CD4-positive, alpha-beta T cell treated with Interleukin-4 for 1 hour (primary cell): Measurements from ENCODE around the gene ATF6.
"Not testable (repeated sequence)": the region's sequence is repeated elsewhere in the genome, so short reads cannot be mapped to it uniquely, and the experiment has no call there.

Source experiments
- DNase-seq, 2 donors: peaks; one replicate each; pipeline ENCODE4 v3.0.0-alpha.2; 2020 to 2022

Gene ATF6

GRCh38 chr1:161781995-161782394 lies 15.9 kb downstream of the ATF6 start:
- DNase-seq = no peak

DNA sequence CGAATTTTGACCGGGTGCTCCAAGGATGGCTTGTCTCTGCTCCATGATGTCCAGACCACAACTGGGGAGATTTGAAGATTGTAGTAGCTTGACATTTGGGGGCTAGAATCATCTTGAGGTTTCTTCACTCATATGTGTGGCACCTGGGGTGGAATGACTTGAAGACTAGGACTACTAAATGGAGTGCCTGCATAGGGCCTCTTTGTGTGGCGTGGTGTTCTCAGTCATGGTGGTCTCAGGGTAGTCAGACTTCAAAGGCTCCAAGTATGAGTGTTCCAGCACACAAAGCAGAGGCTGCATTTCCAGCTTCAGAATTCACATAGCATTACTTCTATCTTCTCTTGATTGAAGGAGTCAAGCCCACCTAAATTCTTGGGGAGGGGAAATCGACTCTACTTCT lies 16.8 kb downstream of the ATF6 start:
- no peak for DNase-seq

- no peak for DNase-seq
Observed at GRCh38 chr1:161784968-161785367, 18.8 kb downstream of the ATF6 start.

DNA sequence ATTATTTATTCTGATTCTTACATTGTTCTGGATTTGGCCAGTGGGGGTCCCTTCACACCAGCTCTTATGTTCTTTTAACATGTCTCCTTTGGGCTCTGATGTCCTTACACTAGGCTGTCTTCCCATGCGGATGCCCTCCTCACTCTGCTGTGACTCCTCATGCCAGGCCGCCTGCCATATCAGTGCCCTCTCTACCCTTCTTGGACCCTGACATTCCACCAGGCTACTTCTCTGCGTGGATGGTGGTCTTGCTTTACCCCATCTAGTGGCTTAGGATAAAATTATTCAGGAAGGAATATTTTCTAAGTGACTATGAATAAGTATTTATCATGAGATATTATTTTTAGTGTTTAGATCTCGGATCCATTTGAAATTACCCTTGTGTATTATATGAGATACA lies 21.2 kb downstream of the ATF6 start:
- DNase-seq = no peak

DNA sequence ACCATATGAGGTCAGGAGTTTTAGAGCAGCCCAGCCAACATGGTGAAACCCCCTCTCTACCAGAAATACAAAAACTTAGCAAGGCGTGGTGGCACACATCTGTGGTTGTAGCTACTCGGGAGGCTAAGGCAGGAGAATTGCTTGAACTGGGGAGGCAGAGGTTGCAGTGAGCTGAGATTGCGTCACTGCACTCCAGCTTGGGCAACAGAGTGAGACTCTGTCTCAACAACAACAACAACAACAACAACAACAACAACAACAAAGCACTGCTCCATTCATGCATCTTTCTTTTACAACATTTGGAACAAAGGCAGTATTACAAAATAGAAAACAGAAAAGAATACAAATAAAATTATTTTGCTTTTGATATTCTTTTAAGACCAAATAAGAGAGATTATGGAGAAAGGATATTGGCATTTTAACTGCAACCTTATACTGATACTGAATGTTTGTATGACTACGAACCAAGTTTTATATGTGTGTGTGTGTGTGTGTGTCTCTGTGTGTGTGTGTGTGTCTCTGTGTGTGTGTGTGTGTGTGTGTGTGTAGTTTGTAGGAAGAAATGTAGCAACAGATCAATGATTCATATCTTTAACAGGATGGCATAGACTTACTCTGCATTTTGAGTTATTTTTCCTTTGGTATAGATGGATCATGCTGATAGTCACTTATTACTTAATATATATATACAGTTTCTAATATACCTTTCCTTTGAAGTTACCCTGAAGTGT lies 24.6 kb downstream of the ATF6 start:
- no peak for DNase-seq

DNA sequence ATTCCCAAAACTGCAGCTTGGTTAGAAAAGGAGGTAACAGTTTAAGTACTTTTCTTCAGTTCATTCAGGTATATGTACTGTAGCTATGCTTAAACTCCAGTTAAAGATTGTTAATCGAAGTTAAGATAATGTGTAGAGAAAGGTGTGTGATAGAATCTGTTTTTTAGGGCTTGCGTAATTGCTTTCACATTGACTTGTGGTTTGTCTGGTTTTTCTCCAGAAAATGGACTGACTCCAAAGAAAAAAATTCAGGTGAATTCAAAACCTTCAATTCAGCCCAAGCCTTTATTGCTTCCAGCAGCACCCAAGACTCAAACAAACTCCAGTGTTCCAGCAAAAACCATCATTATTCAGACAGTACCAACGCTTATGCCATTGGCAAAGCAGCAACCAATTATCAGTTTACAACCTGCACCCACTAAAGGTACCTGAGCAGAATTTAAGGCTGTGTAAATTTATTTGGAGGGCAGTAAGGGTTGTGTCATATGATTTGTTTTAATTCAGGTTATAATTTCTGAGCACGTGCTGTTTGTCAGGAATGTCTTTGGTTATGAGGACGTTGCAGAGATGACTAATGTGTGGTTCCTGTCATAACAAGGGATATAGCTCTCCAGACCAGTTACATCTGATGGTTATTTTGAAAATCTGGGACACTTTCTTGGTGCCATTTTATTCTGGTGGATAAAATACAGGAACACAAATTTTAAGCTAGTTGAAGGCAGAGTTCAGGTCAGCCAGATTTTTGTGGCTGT lies 26.0 kb downstream of the ATF6 start:
- DNase-seq = no peak

DNA sequence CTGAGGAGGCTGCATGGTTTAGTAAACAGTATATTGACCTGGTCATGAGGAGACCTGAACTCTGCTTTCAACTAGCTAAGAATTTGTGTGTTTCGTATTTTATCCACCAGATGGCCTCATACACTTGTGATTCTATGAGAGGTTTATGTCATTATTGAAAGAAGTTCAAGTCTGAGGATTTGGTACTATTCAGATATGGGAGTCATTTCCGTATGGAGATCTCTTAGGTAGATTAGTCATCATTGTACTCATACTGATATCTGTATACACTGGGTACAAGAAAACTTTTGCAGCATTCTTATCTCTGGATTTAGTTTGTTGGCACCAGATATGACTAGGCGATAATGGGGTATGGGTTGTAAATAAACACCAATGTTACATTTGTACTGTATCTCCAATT lies 26.6 kb downstream of the ATF6 start:
- DNase-seq = peak in 1 of 2 donors; percentile 61

- DNase-seq = no peak
Observed at GRCh38 chr1:161799792-161800191, 33.7 kb downstream of the ATF6 start.

DNA sequence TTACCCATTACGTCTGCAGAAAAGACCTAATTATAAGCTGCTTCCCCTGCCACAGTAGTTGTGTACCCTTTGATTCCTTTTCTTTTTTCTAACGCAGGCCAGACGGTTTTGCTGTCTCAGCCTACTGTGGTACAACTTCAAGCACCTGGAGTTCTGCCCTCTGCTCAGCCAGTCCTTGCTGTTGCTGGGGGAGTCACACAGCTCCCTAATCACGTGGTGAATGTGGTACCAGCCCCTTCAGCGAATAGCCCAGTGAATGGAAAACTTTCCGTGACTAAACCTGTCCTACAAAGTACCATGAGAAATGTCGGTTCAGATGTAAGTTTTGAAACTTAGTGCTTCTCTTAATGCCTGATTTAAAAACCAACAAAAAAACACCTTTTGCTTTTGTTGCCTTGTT lies 35.8 kb downstream of the ATF6 start:
- no peak for DNase-seq

GRCh38 chr1:161803181-161803580 lies 37.1 kb downstream of the ATF6 start:
- no peak for DNase-seq

DNA sequence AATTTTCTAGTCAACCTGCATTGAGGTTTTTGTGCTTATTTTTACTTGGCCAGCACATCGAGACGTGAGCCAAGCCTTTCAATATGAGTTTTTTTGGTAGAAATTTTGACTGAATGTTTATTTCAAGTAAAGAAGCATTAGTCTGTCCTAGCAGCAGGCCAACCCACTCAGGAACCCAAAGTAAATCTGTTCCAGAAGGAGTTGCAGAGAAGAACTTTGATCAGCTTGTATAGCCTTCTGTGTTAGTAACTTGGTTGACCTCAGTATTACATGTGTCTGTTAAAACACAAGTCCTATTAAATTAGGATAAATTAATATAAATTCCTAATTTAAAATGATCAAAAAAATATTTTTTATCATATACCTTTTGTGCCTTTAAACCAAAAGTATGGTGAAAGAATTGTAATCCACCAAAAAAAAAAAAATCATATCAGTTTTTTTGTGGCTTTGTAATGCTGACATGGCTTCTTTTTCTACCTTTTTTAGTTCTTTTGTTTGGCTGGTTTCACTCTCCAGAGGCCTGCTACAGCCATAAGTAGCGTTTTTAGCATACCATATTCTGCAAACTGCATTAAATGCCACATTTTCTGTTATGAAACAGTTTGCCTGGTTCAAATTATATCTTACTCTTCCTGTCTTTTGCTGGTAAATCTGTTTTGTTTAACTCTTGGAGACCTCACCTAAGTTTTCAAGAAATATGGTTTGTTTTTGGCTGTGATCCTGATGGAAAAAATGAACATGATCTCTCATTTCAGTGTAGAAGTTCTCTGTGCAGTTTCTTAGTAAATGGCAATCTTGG lies 39.5 kb downstream of the ATF6 start:
- DNase-seq = no peak

DNA sequence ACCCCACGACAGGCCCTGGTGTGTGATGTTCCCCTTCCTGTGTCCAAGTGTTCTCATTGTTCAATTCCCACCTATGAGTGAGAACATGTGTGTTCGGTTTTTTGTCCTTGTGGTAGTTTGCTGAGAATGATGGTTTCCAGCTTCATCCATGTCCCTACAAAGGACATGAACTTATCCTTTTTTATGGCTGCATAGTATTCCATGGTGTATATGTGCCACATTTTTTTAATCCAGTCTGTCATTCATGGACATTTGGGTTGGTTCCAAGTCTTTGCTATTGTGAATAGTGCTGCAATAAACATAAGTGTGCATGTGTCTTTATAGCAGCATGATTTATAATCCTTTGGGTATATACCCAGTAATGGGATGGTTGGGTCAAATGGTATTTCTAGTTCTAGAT lies 43.1 kb downstream of the ATF6 start:
- DNase-seq = not testable (repeated sequence)

- DNase-seq = not testable (repeated sequence)
Observed at GRCh38 chr1:161809656-161810055, 43.5 kb downstream of the ATF6 start.

DNA sequence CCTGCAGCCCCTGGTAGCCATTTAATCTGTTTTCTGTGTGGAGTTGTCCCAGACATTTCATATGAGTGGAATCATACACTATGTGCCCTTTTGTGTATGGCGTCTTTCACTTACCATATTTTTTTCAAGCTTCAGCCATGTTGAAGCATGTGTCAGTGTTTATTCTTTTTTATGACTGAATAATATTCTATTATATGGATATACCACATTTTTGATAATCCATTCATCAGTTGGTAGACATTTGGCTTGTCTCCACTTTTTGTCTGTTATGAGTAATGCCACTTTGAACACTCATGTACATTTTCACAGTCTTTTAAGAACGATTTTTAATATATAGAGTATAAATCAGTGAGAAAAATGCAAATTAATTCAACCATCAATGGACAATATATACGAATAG lies 44.7 kb downstream of the ATF6 start:
- DNase-seq = no peak

DNA sequence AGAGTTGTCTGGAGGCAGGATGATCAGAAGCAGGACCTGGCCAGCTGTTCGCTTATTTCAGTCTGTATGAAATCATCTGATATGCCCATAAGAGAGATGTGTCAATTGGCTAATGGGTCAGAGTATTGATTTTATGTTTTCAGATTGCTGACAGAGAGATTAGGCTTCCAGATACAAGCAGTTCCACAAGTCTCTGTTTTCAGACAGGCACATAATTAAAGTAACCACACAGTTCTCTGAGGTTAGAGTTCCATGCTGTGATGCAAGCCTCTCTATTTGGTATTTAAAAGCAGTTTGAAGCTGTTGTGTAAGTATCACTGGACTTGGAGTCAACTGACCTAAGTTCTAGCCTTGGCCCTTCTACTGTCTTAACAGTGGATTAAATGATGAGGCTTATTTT lies 50.1 kb downstream of the ATF6 start:
- no peak for DNase-seq

DNA sequence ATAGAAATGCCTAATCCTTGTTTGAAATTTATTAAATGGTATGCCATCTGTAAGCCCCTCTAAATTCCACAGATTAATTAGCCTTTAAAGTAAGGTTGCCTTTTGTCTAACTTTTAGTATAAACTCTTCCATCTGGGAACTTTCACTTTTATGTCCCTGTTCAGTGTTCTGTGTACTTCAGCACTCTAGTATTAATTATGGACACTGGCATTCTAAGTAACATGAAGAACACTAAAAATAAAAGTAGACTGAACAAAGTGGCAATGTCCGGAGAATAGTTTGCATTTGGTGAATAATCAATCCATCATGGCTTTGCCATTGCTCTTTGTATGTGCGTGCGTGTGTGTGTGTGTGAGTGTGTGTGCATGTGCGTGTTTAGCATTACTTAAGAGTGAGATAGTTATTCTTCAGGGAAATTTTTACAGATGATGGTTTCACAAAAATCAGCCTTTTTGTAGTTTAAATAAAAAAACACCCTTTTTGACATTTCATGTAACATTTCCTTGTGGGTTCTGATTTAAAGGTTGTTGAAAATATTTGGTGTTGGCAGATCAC lies 51.1 kb downstream of the ATF6 start:
- DNase-seq = no peak

DNA sequence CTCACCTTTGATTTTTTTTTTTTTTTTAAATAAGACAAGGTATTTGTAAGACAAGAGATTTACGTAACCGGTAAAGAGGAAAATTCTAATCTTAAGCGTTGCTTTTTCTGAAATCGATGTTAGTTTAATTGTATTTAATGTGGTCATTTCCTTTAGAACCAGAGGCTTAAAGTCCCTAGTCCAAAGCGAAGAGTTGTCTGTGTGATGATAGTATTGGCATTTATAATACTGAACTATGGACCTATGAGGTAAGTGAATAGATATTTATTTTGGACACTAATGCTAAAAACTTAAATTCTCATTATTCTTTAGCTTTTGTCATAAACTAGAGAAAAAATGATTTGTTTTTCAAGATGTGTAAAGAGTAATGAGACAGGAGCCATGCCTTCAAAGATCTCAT lies 54.8 kb downstream of the ATF6 start:
- DNase-seq = no peak

DNA sequence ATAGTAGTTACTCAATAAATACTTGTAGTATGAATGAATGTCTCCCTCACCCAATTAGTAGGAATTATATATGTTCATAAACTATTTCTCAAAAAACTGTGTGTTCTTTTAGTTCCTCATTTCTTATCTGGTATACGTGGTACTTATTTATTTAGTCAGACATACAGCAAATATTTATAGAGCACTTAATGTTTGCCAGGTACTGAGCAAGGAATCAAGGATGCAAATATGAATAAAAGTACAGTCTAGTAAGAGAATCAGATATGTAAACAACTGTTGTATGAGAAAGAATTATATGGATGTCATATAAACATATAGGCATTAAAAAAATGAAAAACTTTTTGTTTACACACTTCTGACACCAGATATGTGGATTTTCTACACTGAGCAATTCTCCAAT lies 58.5 kb downstream of the ATF6 start:
- no peak for DNase-seq

DNA sequence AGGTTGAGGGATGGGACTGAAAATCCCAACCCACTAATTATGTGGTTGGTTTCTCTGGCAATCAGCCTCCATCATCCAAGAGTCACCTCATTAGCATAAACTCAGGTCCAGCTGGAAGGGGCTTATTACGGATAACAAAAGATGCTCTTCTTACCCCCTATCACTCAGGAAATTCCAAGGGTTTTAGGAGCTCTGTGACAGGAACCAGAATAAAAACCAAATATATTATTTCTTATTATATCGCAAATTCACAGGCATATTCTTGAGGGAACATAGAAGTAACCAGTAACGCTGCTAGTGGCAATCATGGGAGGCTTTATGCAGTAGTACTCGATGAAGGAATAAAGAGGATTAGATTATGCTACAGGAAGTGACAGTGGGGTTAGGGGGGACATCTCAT lies 59.7 kb downstream of the ATF6 start:
- no peak for DNase-seq

DNA sequence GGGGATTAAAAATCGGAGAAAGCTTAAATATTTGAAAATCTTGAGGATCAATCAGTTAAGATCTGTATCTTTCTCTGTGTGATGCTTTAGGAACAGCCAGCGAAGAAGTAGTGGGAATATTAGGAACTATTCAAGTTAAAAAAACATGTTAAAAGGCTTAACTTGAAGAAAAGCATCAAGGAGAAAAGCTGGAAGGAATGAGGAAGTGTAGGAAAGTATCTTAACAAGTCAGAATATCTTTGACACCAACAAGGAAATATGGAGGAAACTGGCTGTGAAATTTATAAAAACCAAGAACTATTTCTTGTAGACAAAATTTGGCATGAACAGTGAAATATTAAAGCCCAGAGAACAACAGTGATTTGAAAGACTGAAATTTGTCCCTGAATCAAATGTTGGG lies 60.4 kb downstream of the ATF6 start:
- no peak for DNase-seq

GRCh38 chr1:161827786-161828185 lies 61.7 kb downstream of the ATF6 start:
- DNase-seq = no peak

- peak; percentile 12 to 21 for DNase-seq
Observed at GRCh38 chr1:161832299-161832907, 66.3 kb downstream of the ATF6 start.

DNA sequence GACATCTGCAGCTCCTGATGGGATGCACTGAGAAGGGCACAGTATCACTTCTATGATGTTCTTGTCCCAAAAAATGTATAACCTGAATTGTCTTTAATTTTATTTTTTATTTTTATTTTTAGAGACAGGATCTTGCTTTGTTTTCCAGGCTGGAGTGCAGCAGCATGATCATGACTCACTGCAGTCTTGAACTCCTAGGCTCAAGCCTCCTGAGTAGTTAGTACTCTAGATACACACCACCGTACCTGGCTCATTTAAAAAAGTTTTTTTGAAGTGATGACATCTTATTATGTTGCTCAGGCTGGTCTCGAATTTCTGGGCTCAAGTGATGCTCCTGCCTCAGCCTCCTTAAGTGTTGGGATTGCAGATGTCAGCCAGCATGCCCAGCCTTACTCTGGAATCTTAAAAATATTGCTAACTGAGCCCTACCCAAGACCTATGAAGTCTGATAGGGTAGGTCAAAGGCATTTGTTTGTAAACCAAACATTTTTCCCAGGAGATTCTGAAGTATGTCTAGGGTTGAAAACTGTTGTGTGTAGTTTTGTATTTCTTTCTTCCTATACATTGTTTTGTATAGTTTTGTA lies 68.9 kb downstream of the ATF6 start:
- DNase-seq = no peak
